Liver (tissue), 9 donors: Measurements from ENCODE around the gene STAM. TPM values are rescaled to one million over a fixed set of nuclear protein-coding genes. Genes with fewer than 3 reads are reported as not detected.
A peak's percentile ranks its signal among the peaks of the same experiment; 100 is the strongest.

Experiments used
- DNase-seq: peaks from one replicate; pipeline ENCODE4 v3.0.0-alpha.2; 2017; ENCODE audit warnings: low spot score
- H3K27ac ChIP-seq, 2 donors: one replicate each; pipeline ENCODE4 v1.7.0; 2013; ENCODE audit warnings: inconsistent platforms in 2 of 2, low read length in 2 of 2, control low read depth in 1 of 2, low read depth in 1 of 2, mild to moderate bottlenecking in 1 of 2
- H3K27me3 ChIP-seq, 4 donors: one replicate each; pipeline versions ENCODE4 v1.6.1 to v1.7.0; 2013; ENCODE audit warnings: low read length in 3 of 4, inconsistent platforms in 1 of 4, mild to moderate bottlenecking in 1 of 4, moderate library complexity in 1 of 4; ENCODE audit not compliant: control insufficient read depth in 4 of 4, insufficient read depth in 4 of 4
- H3K36me3 ChIP-seq, 4 donors: one replicate each; pipeline versions ENCODE4 v1.6.1 to v1.7.0; 2013; ENCODE audit warnings: low read length in 3 of 4, mild to moderate bottlenecking in 3 of 4, low read depth in 1 of 4, moderate library complexity in 1 of 4; ENCODE audit not compliant: control insufficient read depth in 4 of 4, insufficient read depth in 3 of 4
- H3K4me1 ChIP-seq, 4 donors: one replicate each; pipeline versions ENCODE4 v1.6.1 to v1.7.0; 2013; ENCODE audit warnings: low read length in 3 of 4, mild to moderate bottlenecking in 3 of 4, moderate library complexity in 1 of 4; ENCODE audit not compliant: control insufficient read depth in 4 of 4, insufficient read depth in 4 of 4
- H3K4me3 ChIP-seq, 3 donors: one replicate each; pipeline versions ENCODE4 v1.6.1 to v1.7.0; 2013; ENCODE audit warnings: low read length in 3 of 3, control low read depth in 1 of 3, low read depth in 1 of 3, mild to moderate bottlenecking in 1 of 3
- H3K9ac ChIP-seq, 2 donors: one replicate each; pipeline ENCODE4 v1.7.0; 2013; ENCODE audit warnings: low read length in 2 of 2, mild to moderate bottlenecking in 2 of 2, moderate library complexity in 2 of 2, control low read depth in 1 of 2, low read depth in 1 of 2
- H3K9me3 ChIP-seq, 4 donors: one replicate each; pipeline versions ENCODE4 v1.6.1 to v1.7.0; 2013; ENCODE audit warnings: low read length in 3 of 4; ENCODE audit not compliant: control insufficient read depth in 4 of 4
- EGR1 ChIP-seq, 2 donors: IDR thresholded peaks; 2 replicates each; pipeline ENCODE4 v1.6.1; 2016 to 2018; ENCODE audit warnings: antibody characterized with exemption in 2 of 2, low read depth in 2 of 2
- FOXA2 ChIP-seq: IDR thresholded peaks from 2 replicates; pipeline ENCODE4 v1.6.1; 2016; ENCODE audit warnings: antibody characterized with exemption
- GABPA ChIP-seq, 2 donors: IDR thresholded peaks in 1 of 2; conservative IDR thresholded peaks in 1 of 2; 2 replicates each; pipeline ENCODE4 v1.6.1; 2016; ENCODE audit warnings: antibody characterized with exemption in 2 of 2, mild to moderate bottlenecking in 1 of 2, moderate library complexity in 1 of 2
- HNF4A ChIP-seq, 2 donors: conservative IDR thresholded peaks; 2 replicates each; pipeline ENCODE4 v1.6.1; 2016; ENCODE audit warnings: antibody characterized with exemption in 2 of 2, mild to moderate bottlenecking in 2 of 2
- HNF4G ChIP-seq: IDR thresholded peaks from 2 replicates; pipeline ENCODE4 v1.6.1; 2016; ENCODE audit warnings: antibody characterized with exemption
- NR2F2 ChIP-seq: IDR thresholded peaks from 2 replicates; pipeline ENCODE4 v1.6.1; 2016; ENCODE audit warnings: antibody characterized with exemption
- RAD21 ChIP-seq, 2 donors: IDR thresholded peaks; 2 replicates each; pipeline ENCODE4 v1.6.1; 2016; ENCODE audit warnings: antibody characterized with exemption in 2 of 2, mild to moderate bottlenecking in 2 of 2
- RXRA ChIP-seq, 2 donors: IDR thresholded peaks; 2 replicates each; pipeline ENCODE4 v1.6.1; 2017 to 2018; ENCODE audit warnings: antibody characterized with exemption in 2 of 2, mild to moderate bottlenecking in 1 of 2
- SP1 ChIP-seq: IDR thresholded peaks from 2 replicates; pipeline ENCODE4 v1.6.1; 2018; ENCODE audit warnings: antibody characterized with exemption, mild to moderate bottlenecking
- TAF1 ChIP-seq: conservative IDR thresholded peaks from 2 replicates; pipeline ENCODE4 v1.6.1; 2016; ENCODE audit warnings: antibody characterized with exemption, mild to moderate bottlenecking
- whole genome bisulfite sequencing: extraction: QIAGEN DNeasy Blood & Tissue Kit; methylation state at CpG from one replicate; pipeline ENCODE4 v1.1.7; 2013; 5-methylcytosine and 5-hydroxymethylcytosine counted together
- polyA plus RNA-seq, 2 donors: library from polyadenylated mRNA; stranded (reverse) in 1 of 2; unstranded in 1 of 2; fragments of 200-250 nt in 1 of 2; fragments of >200 nt in 1 of 2; fragmentation: Nextera tagmentation in 1 of 2; extraction: Ambion mirVana in 1 of 2; gene quantifications; one replicate each; pipeline versions ENCODE4 v1.2.1 to v1.2.3, GENCODE V29; 2013 to 2015
- total RNA-seq, 2 donors: library from RNA; depleted of rRNA; stranded (reverse); fragments of >200 nt; gene quantifications; one replicate each; pipeline ENCODE4 v1.2.3, GENCODE V29; 2014
- TF ChIP-seq, protein P1 (sequence below): fragments of 150-350 bp; IDR thresholded peaks from 2 replicates; pipeline ENCODE4 v1.5.1; 2017; ENCODE audit warnings: improper control_type of control experiment, low read depth, low read length; ENCODE audit not compliant: missing input control
- donor health status: healthy.
- donor health status: healthy.
- donor health status: healthy.
- donor health status: healthy.
- donor health status: healthy.

Gene STAM
- total and polyA plus RNA-seq, 4 donors: 4.9 to 32.4 (median 6.7) TPM

DNA sequence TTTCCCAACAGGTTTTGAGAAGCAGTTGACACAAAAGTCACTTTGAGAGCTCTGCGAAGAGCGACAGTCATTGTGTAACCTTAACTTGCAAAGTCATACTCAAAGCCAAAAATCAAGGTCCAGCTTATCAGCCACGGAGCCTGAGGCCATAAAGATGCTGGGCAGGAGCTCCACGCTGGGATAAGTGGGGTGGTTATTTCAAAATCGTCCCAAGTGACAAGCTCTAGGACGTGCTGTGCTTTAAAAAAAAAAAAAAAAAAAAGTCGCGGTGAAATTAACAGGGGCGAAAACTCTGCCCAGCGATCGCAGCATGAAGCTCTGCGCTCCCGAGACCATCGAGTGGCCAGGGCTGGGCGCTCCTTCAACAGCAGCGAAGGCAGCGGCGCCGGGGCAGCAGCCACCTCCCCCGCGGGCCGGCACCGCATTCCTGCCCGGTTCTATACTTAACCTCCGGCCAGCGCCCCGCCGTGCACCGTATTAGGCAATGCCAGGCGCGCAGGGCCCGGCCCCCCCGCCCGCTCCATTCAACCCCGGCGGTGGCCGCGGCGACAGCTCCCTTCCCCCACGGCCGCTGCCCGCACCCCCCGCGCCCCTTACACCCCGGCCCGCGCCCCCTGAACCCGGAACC, 27.4 kb upstream of the STAM start:
- WGBS: 2% methylated on average over 48 of the region's 48 CpGs

DNA sequence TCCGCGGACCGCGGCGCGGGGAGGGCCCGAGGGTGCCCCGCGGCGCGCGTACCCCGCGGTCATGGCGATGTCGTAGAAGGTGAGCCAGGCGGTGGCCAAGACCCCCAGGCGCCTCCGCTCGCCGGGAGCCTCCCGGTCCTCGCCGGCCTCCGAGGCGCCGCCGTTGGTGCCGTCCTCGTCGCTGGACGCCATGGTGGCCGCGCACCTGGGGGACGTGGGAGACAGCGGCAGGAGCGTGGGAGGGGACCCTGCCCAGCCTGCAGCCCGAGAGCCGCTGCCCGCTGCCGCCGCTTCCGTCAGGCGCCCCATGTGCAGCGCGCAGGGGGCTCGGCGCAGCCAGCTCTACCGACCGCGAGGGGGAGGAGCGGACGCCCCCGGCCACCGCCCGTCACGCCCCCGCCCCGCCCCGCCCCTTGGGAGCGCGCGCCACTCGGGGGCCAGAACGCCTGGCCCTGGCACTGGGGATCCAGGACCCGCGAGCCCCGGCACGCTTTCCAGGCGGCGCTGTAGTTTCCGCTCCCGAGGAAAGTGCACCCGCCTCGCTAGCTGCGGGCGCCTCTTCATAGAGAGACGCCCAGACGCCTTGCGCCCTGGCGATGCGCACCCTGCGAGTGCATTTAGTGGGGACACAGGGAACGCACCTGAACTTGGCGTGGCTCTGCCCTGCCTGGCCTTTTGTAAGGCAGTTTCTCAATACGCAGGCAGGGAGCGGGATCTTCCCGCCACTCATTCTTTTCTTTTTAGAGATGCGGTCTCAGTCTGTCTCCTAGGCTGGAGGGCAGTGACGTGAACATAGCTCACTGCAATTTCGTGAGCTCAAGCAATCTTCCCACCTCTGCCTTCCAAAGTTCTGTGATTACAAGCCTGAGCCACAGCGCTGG, 26.7 kb upstream of the STAM start, which contains the start of gene HACD1:
HACD1 (minus strand) TSS at position 344 of the 881 bp plus-strand sequence; CDS start at position 309, 35 bp downstream.
- peaks cover 2 to 11% (median 6%) of the 10 kb centered on the region in 4 donors for H3K4me1 ChIP-seq
- H3K36me3 ChIP-seq: no peaks in the 10 kb centered on the region
- WGBS: under 1% methylated on average over 92 of the region's 92 CpGs
- H3K27me3 ChIP-seq: no peaks in the 10 kb centered on the region
- TF ChIP-seq SP1 (no peak), RXRA (IDR thresholded peaks at IDR 0.05) (no peak), RAD21 (IDR thresholded peaks at IDR 0.05) (no peak), FOXA2 (no peak), EGR1 (IDR thresholded peaks at IDR 0.05; ENCODE audit: low read depth in 2 of 2) (no peak), TAF1 (no peak), GABPA (IDR thresholded peaks at IDR 0.05 in 1 of 2, conservative IDR thresholded peaks at IDR 0.05 in 1 of 2) (no peak)
- TF ChIP-seq, protein P1, sequence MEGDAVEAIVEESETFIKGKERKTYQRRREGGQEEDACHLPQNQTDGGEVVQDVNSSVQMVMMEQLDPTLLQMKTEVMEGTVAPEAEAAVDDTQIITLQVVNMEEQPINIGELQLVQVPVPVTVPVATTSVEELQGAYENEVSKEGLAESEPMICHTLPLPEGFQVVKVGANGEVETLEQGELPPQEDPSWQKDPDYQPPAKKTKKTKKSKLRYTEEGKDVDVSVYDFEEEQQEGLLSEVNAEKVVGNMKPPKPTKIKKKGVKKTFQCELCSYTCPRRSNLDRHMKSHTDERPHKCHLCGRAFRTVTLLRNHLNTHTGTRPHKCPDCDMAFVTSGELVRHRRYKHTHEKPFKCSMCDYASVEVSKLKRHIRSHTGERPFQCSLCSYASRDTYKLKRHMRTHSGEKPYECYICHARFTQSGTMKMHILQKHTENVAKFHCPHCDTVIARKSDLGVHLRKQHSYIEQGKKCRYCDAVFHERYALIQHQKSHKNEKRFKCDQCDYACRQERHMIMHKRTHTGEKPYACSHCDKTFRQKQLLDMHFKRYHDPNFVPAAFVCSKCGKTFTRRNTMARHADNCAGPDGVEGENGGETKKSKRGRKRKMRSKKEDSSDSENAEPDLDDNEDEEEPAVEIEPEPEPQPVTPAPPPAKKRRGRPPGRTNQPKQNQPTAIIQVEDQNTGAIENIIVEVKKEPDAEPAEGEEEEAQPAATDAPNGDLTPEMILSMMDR: no peak
- peak; percentile 74 for DNase-seq
- no peaks in the 10 kb centered on the region for H3K9me3 ChIP-seq
- peak within 1 kb of the TSS; percentile 63 to 95 (median 80) for H3K4me3 ChIP-seq
- peak within 1 kb of the TSS; percentile 41 to 49 for H3K27ac ChIP-seq
- no peak within 1 kb of the TSS for H3K9ac ChIP-seq

More for the DNA sequence above, 27.4 kb upstream of the STAM start:
- Histone ChIP-seq H3K9me3 (no peaks in the 10 kb centered on the region), H3K27ac (peak overlapping the region; percentile 41 to 49), H3K9ac (no peak overlapping the region), H3K4me3 (peak overlapping the region; percentile 42 to 95 (median 80)), H3K4me1 (peaks cover 2 to 11% (median 6%) of the 10 kb centered on the region in 4 donors), H3K36me3 (no peaks in the 10 kb centered on the region), H3K27me3 (no peaks in the 10 kb centered on the region)
- peak; percentile 62 for DNase-seq
- no peak for TF ChIP-seq HNF4G
- peak; percentile 44 to 52 for TF ChIP-seq HNF4A (conservative IDR thresholded peaks at IDR 0.05)

DNA sequence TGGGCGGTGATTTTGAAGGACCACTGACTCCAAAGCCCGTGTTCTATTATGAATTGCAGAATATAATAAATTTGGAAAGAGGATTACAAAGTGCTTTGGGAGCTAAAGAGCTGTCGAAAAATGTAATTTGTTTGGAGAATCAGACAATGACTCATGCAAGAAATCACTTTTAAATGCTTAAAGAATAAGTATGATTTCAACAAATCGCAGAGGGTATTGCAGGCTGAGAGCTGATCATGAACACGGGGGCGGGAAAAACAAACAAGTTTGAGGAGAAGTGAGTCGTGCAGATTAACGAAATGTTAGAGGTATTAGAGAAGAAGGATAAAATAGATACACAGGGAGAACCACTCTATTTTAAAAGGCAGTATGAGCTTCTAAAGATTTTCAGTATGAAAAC, 21.9 kb upstream of the STAM start:
- Histone ChIP-seq H3K36me3 (no peaks in the 10 kb centered on the region), H3K4me1 (peaks cover 0 to 6% (median 5%) of the 10 kb centered on the region in 4 donors), H3K9me3 (no peaks in the 10 kb centered on the region), H3K27me3 (no peaks in the 10 kb centered on the region), H3K4me3 (no peak overlapping the region), H3K27ac (no peak overlapping the region), H3K9ac (no peak overlapping the region)
- TF ChIP-seq NR2F2: no peak
- no peak for TF ChIP-seq HNF4A (conservative IDR thresholded peaks at IDR 0.05)
- TF ChIP-seq EGR1 (IDR thresholded peaks at IDR 0.05; ENCODE audit: low read depth in 2 of 2): no peak
- TF ChIP-seq SP1: no peak
- TF ChIP-seq, protein P1: no peak
- DNase-seq: no peak
- 79% methylated on average over 8 of the region's 8 CpGs for WGBS
